Measurements from ENCODE around the gene GMNC.
"Not testable (repeated sequence)": the region's sequence is repeated elsewhere in the genome, so short reads cannot be mapped to it uniquely, and the experiment has no call there.

The GMNC gene, protein sequence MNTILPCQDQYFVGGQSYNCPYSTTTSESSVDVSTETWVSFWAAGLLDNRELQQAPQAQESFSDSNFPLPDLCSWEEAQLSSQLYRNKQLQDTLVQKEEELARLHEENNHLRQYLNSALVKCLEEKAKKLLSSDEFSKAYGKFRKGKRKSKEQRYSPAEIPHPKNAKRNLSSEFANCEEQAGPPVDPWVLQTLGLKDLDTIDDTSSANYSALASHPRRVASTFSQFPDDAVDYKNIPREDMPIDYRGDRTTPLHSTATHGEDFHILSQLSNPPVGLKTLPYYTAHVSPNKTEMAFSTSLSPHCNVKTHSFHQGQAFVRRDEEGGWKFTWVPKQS

DNA sequence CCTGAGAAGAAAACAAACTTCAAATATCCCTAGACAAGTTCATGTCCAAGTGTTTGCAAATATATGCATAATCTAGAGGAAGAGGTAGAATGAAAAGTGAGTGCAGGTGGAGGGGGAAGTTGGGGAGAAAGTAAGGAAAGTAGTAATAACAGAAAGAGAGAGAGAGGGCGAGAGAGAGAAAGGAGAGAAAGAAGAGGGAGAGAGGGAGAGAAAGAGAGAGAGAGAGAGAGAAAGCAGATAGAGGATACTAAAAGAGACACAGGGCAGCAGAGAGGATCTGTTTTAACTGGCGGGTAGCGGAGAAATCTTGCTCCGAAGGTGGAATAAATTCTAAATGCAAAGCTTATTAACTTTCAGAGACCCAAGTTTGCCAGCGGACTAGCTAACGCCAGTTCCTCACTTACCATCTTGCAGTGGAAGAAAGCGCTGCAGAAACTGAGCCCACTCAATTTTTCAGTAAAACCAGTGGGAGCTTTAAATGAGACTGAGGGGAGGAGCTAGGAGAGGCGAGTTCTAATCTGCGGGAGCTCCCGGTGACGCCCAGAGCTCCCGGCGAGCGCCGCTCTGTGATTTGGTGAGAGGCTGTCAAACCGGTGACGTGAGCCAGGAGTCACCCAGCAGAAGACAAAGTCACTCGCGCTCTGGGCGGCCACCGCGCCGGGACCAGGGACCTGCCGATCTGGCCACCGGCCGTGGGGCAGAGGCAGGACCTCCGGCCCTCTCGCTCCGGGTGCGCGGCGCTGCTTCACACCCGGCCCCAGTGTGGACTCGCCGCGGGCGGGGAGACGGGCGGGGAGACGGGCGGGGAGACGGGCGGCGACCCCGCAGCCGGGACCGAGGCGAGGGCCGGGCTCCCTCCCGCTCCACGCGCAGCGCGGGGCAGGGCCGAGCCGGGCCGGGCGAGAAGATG, at the start of gene GMNC:
Gene GMNC (minus strand): TSS at position 486 of the 910 bp plus-strand sequence. CDS start 79 bp downstream, at position 407.
- peak; percentile 43 for DNase-seq (ENCODE audit: low spot score)

DNA sequence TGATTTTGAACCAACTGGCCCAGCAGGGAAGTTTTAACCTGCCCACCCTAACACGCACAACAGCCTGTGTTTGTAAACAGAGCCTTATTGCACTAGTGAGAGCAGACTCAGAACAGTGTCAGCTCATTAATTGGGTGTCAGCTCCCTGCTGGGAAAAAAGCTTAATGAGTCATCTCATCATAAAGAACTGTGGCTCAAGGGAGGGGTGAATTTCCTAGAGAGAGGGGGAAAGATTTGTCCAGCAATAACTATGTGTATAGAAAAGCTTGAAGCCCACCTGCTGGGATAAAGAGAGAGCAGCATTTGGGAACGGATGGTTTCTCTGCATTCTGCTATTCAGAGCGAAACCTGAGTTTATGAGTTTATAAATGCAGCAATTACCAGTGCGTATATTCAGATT, 48.9 kb upstream of the GMNC start:
- no peak for DNase-seq (ENCODE audit: low spot score)

DNA sequence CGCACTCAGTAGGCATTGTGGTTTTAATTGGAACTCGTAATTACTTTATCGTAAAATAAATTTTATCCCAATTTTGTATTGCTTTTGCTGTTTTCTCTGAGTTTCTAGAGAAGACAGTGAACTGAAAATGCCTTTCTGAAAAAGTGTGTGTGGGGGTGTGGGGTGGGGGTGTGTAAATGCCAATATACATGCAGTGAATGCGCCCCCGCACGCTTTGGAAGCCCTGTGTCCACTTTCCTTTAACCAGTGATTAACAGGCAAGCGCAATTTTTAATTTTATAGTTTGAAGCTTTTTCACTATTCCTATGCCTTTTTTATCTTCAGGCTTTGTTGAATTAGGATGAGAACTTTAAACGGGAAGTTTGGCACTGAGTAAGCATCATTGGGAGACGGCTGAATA, 47.4 kb upstream of the GMNC start:
- DNase-seq (ENCODE audit: low spot score) = no peak

DNA sequence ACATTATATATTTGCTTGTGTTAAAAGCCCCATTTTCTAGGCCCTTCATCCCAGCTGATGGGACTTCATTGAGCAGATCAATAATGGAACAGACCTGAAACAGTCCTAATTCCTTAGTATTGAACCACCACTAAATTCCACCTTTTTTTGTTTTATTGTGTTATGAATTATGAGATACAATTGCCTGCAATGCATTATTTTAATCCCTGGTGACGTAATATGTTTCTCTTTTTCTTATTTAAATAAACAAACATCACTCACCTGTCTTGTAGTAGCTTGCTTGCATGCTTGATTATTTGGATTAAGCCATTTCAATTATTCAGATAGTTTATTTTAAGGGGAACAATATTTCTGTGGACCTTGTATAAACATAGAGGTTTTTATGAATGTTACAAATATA, 40.7 kb upstream of the GMNC start:
- no peak for DNase-seq (ENCODE audit: low spot score)

DNA sequence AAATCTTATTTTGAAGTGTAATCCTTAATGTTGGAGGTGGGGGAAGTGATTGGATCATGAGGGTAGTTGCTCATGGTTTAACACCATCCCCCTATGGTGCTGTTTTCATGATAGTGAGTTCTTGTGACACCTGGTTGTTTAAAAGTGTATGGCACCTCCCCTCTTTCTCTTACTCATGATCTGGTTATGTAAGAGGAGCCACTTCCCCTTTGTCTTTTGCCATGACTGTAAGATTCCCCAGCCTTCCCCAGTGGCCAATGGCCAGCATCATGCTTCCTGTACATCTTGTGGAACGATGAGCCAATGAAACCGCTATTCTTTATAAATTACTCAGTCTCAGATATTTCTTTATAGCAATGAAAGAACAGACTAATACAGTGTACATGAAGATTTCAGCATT, 39.8 kb upstream of the GMNC start:
- no peak for DNase-seq (ENCODE audit: low spot score)

DNA sequence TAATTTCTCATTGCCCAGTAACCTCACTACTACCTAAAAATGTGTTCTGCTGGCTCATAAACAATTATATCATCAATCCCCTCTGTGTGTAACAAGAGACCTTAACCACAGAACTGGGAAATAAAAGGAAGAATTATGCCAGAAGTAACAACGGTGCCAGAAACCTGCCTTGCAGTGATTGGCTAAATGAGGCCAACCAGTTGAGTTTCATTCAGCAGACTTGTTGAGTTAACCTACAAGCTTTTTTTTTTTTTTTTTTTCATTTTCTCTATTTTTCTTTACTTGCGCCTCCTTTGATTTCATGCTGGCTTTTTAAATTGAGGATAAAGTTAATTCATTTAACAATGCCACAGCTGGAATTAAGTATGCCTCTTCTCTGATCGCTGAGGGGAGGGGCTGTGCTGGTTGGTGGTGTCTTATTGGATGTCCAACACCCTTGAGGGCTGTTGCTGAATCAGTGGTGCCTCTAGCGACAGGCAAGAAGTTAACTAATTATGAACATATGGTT, 30.0 kb upstream of the GMNC start:
- DNase-seq (ENCODE audit: low spot score) = no peak

DNA sequence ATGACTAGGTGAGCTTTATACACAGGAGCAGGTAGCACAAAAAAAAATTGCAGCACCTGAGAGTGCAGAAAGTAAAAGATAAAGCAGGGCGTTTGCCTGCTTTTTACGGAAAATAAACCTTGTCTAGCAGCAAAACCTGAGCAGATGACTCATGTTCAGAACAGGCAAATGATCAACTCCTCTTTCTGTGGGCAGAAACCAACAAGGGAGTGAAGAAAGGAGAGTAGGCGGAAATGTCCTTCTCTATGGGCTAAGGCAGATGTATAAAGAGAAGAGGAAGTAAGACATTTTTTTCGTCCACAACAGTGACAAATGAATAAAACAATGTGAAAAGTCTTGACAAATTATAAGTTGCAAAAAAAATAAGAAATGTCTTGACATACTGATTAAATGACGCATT, 24.5 kb upstream of the GMNC start:
- no peak for DNase-seq (ENCODE audit: low spot score)

DNA sequence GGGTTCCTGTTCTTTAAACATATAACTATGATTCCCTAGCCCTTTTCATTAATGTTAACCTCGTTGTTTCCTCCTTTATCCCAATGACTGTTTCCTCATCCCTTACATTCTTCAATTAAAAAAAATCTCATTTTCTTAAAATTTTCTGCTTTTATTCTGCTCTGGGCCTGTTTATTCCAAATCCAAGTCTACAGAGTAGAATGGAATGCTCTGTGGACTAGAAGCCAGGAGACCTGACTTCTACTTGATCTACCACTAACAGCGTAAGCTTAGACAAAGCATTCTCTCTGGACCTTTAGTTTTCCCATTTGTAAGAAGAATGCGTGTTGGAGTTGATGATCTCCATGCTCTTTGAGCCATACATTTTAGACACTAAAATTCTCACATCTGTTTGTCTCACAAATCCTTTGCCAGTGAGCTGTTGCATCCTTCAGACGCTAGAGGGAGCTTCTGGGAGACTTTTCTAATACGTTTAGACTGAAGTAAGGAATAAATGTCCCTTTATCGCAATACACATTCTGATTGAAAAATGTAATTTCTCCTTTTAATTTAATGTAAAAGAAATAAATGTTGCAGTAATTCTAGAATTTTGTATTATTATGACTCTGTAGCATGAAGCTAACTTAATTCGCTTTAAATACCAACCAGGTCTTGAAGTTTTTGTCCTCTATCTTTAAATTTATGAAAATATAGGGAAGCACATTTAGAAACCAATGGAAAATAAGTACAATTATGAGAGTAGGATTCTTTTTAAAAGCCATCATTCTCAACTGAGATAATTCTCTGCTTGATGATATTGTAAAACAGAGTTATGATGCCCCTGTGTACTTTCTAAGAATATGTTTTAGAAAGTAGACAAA, 21.7 kb upstream of the GMNC start:
- peak; percentile 82 for DNase-seq (ENCODE audit: low spot score)

DNA sequence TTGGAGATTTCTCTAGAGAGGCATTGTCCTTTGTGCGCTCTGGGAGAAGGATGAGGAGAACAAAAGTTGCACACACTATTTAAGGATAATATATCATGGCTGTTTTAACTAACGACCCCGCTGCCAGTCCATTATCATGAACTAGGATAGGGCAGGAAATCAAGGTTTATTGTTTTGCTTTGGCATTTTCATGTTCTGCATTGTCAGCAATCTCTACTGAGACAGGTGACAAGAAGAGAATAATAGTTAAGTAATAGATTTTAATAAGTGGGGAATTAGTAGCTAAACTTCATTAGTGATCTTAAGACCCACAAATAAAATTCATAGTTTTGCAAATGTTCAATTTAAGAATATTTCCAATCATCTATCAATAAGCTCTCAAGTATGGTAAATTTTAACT, 20.6 kb upstream of the GMNC start:
- no peak for DNase-seq (ENCODE audit: low spot score)

DNA sequence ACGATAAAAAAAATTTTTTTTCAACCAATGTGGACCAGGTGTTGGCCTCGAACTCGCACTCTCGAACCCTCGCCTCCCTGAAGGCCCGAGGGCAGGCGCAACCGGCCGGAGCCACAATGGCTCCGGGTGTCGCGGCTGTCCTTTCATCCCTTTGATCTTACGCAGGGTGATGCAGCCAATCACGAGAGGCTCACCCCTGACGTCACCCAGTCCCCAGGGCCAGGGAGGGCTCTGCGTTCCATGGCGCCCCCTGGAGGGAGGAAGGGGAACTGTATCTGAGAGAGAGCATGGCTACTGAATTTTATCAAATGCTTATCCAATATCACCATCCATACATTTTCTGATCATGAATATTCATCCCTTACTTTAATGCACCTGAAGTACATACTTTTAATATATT, 15.4 kb upstream of the GMNC start:
- DNase-seq (ENCODE audit: low spot score) = no peak

DNA sequence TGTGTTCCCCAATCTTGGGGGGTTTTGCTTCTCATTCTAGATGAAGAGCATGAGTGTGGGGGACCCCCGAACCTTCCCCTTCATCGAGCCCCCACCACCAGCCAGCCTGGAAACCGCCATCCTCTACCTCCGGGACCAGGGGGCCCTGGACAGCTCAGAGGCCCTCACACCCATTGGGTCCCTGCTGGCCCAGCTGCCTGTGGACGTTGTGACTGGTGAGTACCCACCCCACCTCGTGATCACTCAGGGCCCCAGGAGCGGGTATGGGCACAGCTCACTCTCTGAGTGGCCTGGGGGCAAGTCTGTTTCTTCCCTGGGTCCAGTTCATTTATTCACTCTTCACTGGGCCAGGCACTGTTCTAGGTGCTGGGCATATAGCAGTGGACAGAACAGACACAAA, 13.9 kb upstream of the GMNC start:
- not testable (repeated sequence) for DNase-seq (ENCODE audit: low spot score)

DNA sequence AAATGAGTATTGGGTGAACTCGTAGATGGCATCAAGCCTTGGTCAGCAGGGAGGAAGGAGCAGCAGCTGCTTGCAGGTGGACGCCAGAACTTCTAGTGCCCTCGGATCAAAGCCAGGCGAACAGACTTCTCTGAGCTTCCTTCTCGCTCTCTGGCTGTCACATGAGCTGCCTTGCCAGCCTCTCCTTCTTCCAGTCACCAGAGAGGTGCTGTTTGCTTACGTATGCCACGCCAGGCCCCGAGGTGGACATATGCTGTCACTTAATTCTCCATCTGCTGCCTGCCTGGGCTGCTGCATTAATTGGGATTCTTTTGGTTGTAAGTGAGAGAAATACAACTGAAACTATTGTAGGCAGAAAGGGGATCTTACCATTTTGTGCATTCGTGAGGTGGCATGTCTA, 12.6 kb upstream of the GMNC start:
- DNase-seq (ENCODE audit: low spot score) = not testable (repeated sequence)

DNA sequence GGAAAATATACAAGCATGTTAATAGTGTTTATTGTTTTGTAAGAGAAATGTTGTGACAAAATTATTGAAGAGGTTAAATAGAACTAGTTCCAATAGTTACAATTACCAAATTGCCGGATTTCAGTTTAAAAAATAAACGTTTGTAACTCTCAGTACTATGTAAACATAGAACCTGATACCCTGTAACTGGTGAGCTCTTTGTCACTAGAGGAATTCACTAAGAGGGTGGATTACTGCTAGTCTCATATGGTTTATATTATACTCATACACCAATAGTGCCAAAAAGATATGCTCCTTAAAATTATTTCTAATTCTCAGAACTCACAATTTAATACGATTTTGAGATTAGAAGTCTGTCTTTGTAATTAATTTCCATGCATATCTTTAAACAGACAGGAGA, 7.6 kb upstream of the GMNC start:
- DNase-seq (ENCODE audit: low spot score) = no peak

DNA sequence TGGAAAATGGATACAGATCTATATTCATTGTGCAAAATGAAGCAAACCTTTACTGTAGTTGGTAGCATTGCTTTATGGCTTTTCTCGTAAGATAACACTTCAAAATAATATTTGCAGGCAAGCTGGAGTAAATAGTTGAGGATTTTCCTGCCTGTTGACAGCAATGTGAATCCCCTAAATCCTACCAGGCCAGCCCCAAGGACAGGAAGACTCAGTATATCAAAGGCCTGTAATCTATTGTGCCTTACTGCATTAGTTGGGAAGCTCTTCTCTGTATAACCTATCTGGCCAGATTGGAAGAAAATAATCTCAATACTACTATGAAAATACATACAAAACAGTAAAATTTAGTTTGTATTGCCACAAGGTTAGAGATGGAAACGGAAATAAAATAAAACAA, 4.6 kb upstream of the GMNC start:
- no peak for DNase-seq (ENCODE audit: low spot score)

DNA sequence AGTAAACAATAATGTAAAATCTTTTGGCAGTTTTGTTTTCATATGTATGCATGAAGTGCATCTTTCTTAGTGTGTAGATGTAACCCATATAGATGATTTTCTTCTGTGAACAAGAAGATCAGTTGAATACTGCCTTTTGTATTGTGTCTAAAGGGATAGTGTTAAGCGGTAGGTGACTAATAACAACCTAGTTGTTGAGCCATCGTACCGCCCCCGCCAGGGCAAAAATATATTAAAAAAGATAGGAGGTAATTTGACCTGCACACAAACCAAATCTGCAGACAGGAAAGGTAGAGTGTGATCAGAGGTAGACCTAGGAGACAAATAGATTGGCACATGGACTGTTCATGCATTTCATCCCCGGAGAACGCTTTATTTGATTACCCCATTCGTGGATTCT, 3.3 kb upstream of the GMNC start:
- no peak for DNase-seq (ENCODE audit: low spot score)

DNA sequence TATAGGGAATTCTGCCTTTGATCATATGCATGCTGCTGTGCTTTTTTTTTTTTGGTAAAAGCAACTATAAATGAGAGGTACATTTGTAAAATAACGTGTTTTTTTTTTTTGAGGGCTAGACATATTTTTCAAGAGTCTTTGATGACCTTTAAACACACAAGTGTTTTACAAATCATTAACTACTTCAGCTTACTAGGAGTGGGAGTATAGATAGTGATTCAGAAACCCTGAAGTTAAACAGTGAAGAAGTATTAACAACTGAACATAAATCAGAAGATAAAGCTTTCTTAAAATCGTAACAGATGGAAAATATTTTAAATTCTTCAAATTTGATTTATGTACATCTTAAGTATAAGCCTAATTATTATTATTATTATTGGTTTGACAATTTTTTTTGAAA, 2.9 kb upstream of the GMNC start:
- DNase-seq (ENCODE audit: low spot score) = no peak

DNA sequence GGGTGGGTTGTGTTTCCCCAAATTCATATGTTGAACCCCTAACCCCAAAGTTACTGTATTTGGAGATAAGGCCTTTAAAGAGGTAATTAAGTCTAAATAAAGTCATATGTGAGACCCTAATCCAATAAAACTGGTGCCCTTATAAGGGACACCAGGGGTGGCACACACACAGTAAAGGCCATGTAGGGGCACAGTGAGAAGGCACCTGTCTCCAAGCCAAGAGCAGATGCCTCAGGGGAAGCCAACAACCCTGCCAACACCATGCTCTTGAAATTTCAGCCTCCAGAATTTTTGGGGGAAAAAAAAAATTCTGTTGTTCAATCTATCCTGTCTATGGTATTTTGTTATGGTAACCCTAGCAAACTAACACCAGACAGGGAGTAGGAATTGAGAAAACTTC, 1.5 kb upstream of the GMNC start:
- no peak for DNase-seq (ENCODE audit: low spot score)

DNA sequence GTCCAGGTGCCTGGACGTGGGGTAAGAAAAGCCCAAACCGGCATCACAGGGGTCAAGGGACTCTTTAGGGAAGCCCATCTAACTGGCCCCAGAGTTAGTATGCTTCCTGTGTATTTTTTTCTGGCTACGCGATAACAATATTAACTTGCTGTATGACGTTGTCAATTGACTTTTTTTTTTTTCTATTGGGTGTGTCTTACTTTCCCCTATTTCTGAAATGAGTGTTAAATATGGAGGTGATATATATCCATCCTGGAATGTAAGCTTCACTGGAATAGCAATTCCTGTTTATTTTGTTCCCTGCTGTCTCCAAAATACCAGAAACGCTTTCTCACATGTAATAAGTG, 598 bp upstream of the GMNC start:
- DNase-seq (ENCODE audit: low spot score) = no peak

DNA sequence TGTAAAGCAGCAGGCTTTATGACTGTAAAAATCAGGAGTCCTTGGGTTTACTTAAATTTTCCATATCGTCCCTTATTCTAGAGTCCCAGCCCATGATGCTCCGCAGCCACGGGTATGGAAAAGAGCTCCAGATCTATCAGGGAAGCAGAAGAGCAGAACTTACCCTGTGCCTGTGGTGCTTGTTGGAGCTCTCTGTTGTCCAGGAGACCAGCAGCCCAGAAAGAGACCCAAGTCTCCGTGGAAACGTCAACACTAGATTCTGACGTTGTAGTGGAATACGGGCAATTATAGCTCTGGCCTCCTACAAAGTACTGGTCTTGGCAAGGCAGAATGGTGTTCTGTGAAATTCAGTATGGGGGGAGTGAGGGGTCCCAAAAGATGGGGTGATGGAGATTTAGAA, 2.0 kb downstream of the GMNC start:
- no peak for DNase-seq (ENCODE audit: low spot score)

DNA sequence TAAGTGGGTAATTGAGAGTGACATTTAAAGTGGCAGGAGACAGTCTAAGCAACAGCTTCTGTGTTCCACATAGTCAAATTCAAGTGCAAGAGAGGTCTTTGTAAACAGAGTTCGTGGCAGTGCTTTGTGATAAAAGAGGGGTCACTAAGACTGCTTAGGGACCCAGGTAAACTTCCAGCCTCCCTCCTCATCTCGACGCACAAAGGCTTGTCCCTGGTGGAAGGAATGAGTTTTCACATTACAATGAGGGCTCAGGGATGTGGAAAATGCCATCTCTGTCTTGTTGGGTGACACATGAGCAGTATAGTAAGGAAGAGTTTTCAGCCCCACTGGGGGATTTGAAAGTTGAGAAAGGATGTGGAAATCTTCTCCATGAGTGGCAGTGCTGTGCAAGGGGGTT, 7.3 kb downstream of the GMNC start:
- DNase-seq (ENCODE audit: low spot score) = no peak

DNA sequence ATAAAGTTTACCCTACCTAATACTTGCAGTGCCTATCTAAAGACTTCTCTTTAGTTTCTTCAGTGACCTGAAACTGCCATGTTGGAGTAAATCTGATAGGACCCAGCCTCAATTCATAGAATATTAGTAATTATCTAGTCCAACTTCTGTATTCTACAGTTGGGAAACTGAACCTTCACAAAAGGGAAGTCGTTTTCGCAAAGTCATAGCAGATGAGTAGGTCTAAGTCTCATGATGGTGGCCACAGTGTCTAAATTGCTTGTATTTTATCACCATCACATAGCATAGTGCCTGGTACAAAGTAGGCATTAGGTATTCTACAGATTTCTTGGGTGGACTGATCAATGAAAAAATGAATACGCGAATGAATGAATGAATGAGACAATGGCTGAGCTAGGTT, 8.4 kb downstream of the GMNC start:
- DNase-seq (ENCODE audit: low spot score) = no peak

DNA sequence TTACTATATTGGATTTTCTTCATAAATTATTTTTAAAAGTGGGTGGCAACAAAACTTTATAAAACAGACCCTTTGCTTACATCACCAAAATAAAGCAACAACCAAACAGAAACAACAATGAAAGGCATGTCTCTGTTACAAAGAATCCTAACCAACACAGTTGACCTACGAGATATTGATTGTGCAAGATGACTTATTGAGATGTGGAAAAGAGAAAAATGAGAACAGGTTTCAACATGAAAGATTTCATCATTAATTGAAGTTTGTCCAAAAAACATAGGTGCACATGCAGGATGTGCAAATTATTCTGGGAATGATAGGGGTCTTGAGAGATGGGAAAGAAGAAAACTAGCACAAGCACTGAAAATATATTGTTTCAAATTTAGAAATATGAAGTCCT, 9.0 kb downstream of the GMNC start:
- DNase-seq (ENCODE audit: low spot score) = no peak

Measured in pons (tissue), 1 donor.